GOT3 (cell line): ENCODE data around the gene SLC9A8.
"Not testable (repeated sequence)": the region's sequence is repeated elsewhere in the genome, so short reads cannot be mapped to it uniquely, and the experiment has no call there.

Experiments used
- DNase-seq: peaks from one replicate; lab custom pipeline; 2025; ENCODE audit warnings: mixed read lengths; lab: John Stamatoyannopoulos, UW

The SLC9A8 gene

GRCh38 chr20:49850463-49851230, 38.0 kb downstream of the SLC9A8 start:
- no peak for DNase-seq

- no peak for DNase-seq
Measured at GRCh38 chr20:49851231-49851705, 38.6 kb downstream of the SLC9A8 start.

GRCh38 chr20:49851991-49852390, 39.4 kb downstream of the SLC9A8 start:
- DNase-seq, result no peak

GRCh38 chr20:49852522-49853080, 40.0 kb downstream of the SLC9A8 start:
- DNase-seq, result no peak

GRCh38 chr20:49853640-49854039, 41.0 kb downstream of the SLC9A8 start:
- no peak for DNase-seq

- DNase-seq, result no peak
Measured at GRCh38 chr20:49854190-49854875, 41.7 kb downstream of the SLC9A8 start.

GRCh38 chr20:49856904-49857303, 44.3 kb downstream of the SLC9A8 start:
- DNase-seq, result no peak

GRCh38 chr20:49858076-49858585, 45.5 kb downstream of the SLC9A8 start:
- no peak for DNase-seq

GRCh38 chr20:49859011-49859410, 46.4 kb downstream of the SLC9A8 start:
- no peak for DNase-seq

- DNase-seq, result no peak
Measured at GRCh38 chr20:49859807-49860206, 47.2 kb downstream of the SLC9A8 start.

GRCh38 chr20:49861232-49861631, 48.6 kb downstream of the SLC9A8 start:
- DNase-seq, result not testable (repeated sequence)

GRCh38 chr20:49862607-49863200, 50.1 kb downstream of the SLC9A8 start:
- no peak for DNase-seq

- no peak for DNase-seq
Measured at GRCh38 chr20:49863666-49864065, 51.0 kb downstream of the SLC9A8 start.

GRCh38 chr20:49865559-49865958, 52.9 kb downstream of the SLC9A8 start:
- no peak for DNase-seq

GRCh38 chr20:49866051-49866450, 53.4 kb downstream of the SLC9A8 start:
- DNase-seq, result no peak

GRCh38 chr20:49867453-49868215, 55.0 kb downstream of the SLC9A8 start:
- DNase-seq, result no peak

GRCh38 chr20:49868538-49868937, 55.9 kb downstream of the SLC9A8 start:
- DNase-seq, result no peak

GRCh38 chr20:49868964-49869363, 56.3 kb downstream of the SLC9A8 start:
- DNase-seq, result no peak

- no peak for DNase-seq
Measured at GRCh38 chr20:49870261-49870660, 57.6 kb downstream of the SLC9A8 start.

GRCh38 chr20:49871391-49871948, 58.8 kb downstream of the SLC9A8 start:
- DNase-seq, result no peak

- DNase-seq, result no peak
Measured at GRCh38 chr20:49872056-49872455, 59.4 kb downstream of the SLC9A8 start.
